Measurements from ENCODE around the gene GPC3.

DNA sequence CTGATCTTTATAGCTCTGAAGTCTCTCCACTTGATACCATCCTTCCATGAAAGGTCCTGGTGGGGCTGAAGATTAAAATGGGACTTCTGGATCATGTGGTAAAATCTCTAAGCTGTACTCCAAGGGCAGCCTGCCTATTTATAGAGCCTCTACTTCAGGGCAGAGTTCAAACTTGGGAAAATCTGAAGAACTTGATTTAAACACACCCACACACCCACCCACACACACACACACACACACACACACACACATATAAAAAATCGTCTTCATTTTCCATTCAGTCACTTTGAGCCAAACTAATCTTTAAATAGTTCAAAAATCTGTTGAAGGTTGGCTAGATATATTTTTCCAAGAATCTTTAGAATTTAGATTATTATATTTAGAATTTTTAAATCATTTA lies 335.2 kb downstream of the GPC3 start:
- no peak for TF ChIP-seq CTCF (IDR thresholded peaks at IDR 0.05)
- no peak for TF ChIP-seq POLR2AphosphoS5 (IDR thresholded peaks at IDR 0.05)

All from esophagus muscularis mucosa (tissue), 3 donors.